NCI-H524 (cell line): ENCODE data around the gene PTPN6.
A peak's percentile ranks its signal among the peaks of the same experiment; 100 is the strongest.

Experiments
- DNase-seq, 2 experiments: peaks; one replicate each; lab custom pipeline; 2025; lab: John Stamatoyannopoulos, UW

PTPN6 gene

DNA sequence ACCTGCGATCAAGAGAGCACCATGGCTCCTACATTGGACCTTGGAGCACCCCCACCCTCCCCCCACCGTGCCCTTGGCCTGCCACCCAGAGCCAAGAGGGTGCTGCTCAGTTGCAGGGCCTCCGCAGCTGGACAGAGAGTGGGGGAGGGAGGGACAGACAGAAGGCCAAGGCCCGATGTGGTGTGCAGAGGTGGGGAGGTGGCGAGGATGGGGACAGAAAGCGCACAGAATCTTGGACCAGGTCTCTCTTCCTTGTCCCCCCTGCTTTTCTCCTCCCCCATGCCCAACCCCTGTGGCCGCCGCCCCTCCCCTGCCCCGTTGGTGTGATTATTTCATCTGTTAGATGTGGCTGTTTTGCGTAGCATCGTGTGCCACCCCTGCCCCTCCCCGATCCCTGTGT lies 9.4 kb upstream of the PTPN6 start:
- DNase-seq, result no peak

DNA sequence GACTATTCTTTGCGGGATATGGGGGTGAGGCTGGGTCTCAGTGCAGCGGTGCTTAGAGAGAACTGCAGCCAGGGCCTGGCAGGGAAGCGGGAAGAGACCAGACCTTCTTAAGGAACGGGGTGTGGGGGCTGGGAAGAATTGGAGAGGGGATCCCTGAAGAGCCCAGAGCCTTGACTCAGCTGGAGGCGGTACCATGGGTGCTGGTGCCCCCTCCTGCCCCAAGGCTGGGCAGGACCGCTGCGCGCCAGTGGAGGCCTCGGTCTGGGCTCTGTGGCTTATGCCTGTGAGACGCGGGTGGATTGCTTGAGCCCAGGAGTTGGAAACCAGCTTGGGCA lies 8.9 kb upstream of the PTPN6 start:
- DNase-seq, result no peak

GRCh38 chr12:6943389-6943721 lies 7.8 kb upstream of the PTPN6 start:
- DNase-seq, result peak; percentile 72 to 91

GRCh38 chr12:6943722-6944380 lies 7.3 kb upstream of the PTPN6 start, which contains the start of the genes C12orf57 and RNU7-1:
TSS of gene C12orf57 (plus strand) at chr12:6944022. CDS start at chr12:6944122, 100 bp downstream.
TSS of gene RNU7-1 (plus strand) at chr12:6943816.
- peak; percentile 83 to 91 for DNase-seq

DNA sequence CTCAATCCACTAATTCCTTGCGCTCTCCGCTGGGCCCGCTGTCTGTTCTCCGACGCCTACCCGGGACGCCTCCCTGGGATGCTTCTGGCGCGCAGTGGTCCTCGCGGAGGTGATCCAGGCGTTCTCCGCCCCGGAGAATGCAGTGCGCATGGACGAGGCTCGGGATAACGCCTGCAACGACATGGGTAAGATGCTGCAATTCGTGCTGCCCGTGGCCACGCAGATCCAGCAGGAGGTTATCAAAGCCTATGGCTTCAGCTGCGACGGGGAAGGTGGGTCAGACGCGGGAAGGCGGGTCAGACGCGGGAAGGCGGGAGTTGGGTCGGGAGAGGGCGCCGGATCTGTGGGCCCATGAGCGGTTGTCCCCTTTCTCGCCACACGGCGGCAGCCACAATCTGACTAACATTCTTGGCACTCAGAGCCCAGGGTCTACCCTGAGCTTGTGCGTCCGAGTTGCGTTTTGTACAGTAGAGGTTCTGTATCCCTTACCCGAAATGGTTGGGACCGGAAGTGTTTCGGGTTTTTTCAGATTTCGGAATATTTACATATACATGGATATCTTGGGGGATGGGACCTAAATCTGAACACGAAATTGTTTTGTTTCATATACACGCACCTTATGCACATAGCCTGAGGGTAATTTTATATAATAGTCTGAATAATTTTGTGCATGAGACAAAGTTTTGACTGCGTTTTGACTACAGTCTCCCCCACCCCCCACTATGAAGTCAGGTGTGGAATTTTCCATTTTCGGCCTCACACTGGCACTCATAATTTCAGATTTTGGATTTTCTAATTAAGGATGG lies 6.6 kb upstream of the PTPN6 start:
- peak; percentile 91 to 92 for DNase-seq

GRCh38 chr12:6945613-6946012 lies 5.5 kb upstream of the PTPN6 start:
- DNase-seq, result no peak

GRCh38 chr12:6946033-6946919 lies 4.9 kb upstream of the PTPN6 start:
- peak in 1 of 2 experiments; percentile 37 for DNase-seq

GRCh38 chr12:6946920-6947374 lies 4.2 kb upstream of the PTPN6 start:
- no peak for DNase-seq

DNA sequence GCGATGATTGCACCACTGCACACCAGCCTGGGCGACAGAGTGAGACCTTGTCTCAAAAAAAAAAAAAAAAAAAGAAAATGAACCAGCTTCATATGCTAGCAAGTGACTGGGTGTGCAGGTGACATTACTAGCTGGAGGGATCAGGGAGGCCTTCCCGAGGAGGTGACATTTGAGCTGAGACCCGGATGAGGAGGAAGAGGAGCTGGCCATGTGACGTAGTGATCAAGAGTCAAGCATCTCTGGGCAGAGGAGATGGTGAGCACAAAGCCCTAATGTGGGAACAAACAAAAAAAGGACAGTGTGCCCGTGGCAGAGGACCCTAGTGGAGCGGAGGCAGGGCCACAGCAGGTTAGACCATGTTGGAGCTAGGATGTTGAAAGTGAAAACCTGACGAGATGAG lies 3.5 kb upstream of the PTPN6 start:
- no peak for DNase-seq

DNA sequence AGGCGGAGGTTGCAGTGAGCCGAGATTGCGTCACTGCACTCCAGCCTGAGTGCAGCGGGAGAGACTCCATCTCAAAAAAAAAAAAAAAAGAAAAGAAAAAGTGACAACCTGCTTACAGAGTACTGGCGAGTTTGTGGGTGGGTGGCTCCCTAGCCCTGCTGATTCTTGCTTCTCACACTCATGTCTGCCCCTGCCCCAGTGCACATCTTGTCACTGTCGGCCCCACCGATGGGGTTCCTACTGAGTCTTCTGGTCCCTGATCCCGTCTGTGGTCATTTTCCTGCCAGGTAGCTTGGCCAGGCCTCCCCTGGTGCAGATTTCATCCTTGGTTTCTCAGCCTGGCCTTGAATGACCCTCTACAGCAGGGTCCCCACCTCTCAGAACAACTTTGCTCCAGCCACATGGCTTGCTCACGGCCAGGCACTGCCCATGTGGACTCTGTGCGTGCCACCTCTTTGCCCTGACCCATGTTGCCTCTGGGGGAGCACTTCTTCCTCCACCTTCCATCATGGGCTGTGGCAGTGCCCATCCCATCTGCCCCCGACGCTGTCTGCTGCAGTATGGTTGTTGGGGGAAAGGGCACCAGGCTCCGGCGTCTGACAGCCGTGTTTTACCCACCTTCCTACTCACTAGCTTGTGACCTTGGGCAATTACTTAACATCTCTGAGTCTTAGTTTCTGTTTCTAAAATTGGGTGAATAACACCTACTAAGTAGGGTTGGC lies 2.1 kb upstream of the PTPN6 start:
- DNase-seq, result peak in 1 of 2 experiments; percentile 26

- no peak for DNase-seq
These were observed 755 bp upstream of the PTPN6 start for GRCh38 chr12:6950401-6950801.

DNA sequence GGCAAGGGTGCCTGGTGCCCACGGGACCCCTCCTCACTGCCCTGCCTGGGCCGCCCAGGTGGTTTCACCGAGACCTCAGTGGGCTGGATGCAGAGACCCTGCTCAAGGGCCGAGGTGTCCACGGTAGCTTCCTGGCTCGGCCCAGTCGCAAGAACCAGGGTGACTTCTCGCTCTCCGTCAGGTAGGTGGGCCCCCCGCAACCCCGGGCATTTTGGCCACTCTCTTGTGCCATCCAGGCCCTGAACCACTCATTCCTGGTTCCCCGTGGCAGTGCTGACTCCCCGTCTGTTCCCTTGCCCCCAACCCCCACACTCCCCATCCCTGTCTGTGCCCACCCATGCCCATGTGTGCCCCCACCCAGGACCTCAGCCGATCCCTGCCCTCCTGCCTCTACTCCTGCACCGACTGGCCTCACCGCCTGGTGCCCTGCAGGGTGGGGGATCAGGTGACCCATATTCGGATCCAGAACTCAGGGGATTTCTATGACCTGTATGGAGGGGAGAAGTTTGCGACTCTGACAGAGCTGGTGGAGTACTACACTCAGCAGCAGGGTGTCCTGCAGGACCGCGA lies 480 bp downstream of the PTPN6 start:
- DNase-seq, result no peak

DNA sequence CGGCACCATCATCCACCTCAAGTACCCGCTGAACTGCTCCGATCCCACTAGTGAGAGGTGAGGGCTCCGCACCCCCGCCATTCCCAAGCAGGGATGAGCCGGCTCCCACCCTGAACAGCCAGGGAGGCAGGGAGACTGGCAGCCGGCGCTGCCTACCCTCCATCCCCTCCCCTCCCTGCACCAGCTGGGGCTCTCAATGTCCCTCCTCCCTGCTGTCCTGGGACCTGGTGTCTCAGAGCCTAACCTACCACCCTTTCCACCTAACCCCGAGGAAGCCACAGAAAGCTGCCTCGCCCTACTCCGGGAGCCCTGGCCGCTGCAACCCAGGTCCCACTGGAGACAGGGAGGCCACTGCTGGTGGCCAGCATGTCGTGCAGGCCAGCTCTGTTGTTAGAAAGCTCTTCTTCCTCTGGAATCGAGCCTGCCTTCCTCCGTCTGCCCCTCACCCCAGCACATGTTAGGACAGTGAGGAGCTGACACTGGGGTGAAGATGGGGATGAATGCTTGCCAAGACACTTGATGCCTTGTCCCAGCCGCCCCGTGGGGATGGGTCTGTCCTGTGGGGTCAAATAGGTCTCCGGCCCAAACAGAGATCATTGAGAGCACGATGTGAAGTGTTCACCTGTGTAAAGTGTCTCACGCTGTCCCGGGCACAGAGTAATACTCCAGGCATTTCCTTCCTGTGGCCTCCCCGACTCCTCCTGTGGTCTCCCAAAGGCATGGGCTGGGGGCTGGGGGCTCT lies 1.1 kb downstream of the PTPN6 start:
- DNase-seq, result no peak

GRCh38 chr12:6952863-6953441 lies 1.8 kb downstream of the PTPN6 start:
- DNase-seq, result no peak

- no peak for DNase-seq
These were observed 2.5 kb downstream of the PTPN6 start for GRCh38 chr12:6953442-6954315.

- DNase-seq, result no peak
These were observed 3.4 kb downstream of the PTPN6 start for GRCh38 chr12:6954316-6955107.

- no peak for DNase-seq
These were observed 4.2 kb downstream of the PTPN6 start for GRCh38 chr12:6955108-6956020.
